ENCODE results near the gene SLCO3A1. TPM values are rescaled to one million over a fixed set of nuclear protein-coding genes. Genes with fewer than 3 reads are reported as not detected.

SLCO3A1 gene
- total RNA-seq, 3 donors from 2014 or later = 13.4 to 23.8 (median 14.3) TPM

DNA sequence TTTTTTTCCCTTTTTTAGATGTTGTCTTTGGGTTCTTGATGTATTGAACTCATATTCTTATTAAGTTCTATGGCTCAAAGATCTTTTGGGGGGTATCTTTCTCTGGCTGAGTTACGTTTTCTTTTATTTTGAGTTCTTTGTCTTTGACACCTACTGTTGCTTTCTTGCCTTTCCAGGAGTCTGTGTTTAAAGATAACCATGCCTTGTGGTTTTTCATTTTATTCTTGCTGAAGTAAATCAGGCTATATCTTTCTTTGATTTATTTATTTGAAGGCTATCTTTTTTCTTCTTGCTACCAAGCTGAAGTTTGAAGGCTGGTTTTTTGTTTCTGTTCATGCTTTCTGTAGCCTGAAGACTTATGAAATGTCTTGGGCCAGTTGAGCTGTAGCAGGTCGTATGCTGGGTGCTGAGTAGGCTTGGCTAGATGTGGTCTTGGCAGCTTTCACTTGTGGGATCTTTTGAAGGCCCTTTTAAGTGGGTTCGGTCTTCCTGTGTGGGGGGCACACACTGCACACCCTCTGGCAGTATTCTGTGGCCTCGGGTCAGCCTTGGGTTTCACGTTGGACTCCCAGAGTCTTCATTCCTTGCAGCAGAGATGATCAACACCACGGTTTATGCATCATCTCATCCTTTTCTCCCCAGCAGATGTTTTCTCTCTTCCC lies 17.5 kb downstream of the SLCO3A1 start:
- Histone ChIP-seq H3K9me3 (no peaks in the 10 kb centered on the region), H3K36me3 (ENCODE audit: low read depth) (no peaks in the 10 kb centered on the region), H3K4me1 (ENCODE audit: low read depth) (peaks cover 20% of the 10 kb centered on the region), H3K4me3 (no peak overlapping the region)
- TF ChIP-seq, protein P1, sequence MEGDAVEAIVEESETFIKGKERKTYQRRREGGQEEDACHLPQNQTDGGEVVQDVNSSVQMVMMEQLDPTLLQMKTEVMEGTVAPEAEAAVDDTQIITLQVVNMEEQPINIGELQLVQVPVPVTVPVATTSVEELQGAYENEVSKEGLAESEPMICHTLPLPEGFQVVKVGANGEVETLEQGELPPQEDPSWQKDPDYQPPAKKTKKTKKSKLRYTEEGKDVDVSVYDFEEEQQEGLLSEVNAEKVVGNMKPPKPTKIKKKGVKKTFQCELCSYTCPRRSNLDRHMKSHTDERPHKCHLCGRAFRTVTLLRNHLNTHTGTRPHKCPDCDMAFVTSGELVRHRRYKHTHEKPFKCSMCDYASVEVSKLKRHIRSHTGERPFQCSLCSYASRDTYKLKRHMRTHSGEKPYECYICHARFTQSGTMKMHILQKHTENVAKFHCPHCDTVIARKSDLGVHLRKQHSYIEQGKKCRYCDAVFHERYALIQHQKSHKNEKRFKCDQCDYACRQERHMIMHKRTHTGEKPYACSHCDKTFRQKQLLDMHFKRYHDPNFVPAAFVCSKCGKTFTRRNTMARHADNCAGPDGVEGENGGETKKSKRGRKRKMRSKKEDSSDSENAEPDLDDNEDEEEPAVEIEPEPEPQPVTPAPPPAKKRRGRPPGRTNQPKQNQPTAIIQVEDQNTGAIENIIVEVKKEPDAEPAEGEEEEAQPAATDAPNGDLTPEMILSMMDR (IDR thresholded peaks at IDR 0.05) = no peak
- intact Hi-C loops (cut with DNase I, micrococcal nuclease) = no loop called here
- DNase-seq (no peak), ATAC-seq (no peak)

DNA sequence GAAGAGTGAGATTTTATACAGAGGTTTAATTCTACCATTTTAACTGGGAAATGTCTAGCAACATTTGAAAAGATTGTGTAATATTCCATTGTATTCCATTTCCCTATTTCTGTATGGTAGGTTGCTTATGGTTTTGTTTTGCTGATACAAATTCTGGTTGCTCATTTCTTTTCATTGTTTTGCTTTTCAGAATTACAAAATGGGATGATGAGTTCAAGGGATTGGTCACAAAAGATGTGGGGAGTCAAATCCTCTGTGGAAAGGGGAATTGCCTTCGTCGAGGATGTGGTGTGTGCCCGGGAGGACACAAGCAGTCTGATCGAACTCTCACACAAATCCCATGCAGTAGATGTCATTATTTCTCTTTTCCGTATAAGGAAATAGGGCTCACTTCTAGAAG lies 18.3 kb downstream of the SLCO3A1 start:
- Histone ChIP-seq H3K4me1 (ENCODE audit: low read depth) (peaks cover 12% of the 10 kb centered on the region), H3K36me3 (ENCODE audit: low read depth) (no peaks in the 10 kb centered on the region), H3K4me3 (no peak overlapping the region), H3K9me3 (no peaks in the 10 kb centered on the region)
- intact Hi-C loops (cut with DNase I, micrococcal nuclease) = no loop called here
- TF ChIP-seq, protein P1 (IDR thresholded peaks at IDR 0.05) = no peak
- no peak for DNase-seq
- ATAC-seq = no peak

DNA sequence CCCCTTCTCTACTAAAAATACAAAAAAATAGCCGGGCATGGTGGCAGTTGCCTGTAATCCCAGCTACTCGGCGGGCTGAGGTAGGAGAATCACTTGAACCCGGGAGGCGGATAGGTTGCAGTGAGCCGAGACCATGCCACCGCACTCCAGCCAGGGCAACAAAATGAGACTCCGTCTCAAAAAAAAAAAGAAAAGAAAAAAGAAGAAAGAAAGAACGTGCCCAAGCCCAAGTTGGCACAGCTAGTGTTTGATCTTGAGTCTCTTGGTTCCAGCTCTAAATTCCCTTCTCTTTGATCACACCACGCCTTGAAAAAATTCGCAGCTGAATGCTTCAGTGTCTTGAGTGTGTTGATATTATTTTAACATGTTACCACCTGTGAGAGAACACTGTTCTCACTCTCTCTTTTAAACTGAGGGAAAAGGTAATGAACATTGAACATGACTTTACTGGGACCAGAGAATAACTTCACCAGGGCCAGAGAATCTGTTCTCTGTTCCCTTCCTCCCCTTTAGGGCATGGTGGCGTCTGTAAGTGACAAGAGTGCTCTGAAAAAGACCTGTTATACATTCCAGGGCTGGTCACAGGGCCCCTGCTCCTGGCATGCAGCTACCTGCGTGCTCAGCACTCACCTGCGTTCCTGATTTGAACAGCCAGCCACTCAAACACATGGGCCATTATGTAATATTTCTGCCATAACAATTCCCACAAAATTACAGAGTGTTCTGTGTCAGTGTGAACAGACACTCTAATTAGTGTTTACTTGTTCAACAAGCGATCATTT lies 19.0 kb downstream of the SLCO3A1 start:
- Histone ChIP-seq H3K4me3 (no peak overlapping the region), H3K9me3 (no peaks in the 10 kb centered on the region), H3K36me3 (ENCODE audit: low read depth) (no peaks in the 10 kb centered on the region), H3K4me1 (ENCODE audit: low read depth) (peaks cover 5% of the 10 kb centered on the region)
- intact Hi-C loops (cut with DNase I, micrococcal nuclease) = no loop called here
- DNase-seq = no peak
- TF ChIP-seq, protein P1 (IDR thresholded peaks at IDR 0.05) = no peak
- no peak for ATAC-seq

DNA sequence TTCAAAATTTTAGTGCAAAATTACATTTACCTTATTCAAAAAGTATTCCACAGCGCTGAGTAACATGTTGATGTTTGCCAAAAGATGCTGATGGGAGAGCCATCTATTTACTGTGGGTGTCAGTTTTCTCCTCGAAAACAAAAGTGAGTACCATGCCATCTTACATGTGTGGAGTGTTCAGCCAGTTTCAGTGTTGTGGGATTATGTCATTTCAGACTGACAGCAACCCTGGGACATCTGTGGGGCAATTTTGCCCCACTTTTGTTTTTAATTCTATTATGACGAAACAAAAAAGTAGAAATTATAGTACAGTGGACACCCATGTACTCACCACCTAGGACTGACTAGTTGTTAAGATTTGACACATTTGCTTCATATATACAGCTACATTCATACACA lies 19.6 kb downstream of the SLCO3A1 start:
- TF ChIP-seq, protein P1 (IDR thresholded peaks at IDR 0.05) = no peak
- no peaks in the 10 kb centered on the region for H3K9me3 ChIP-seq
- DNase-seq = no peak
- no peaks in the 10 kb centered on the region for H3K4me1 ChIP-seq (ENCODE audit: low read depth)
- intact Hi-C loops (cut with DNase I, micrococcal nuclease) = no loop called here
- no peak for ATAC-seq
- H3K36me3 ChIP-seq (ENCODE audit: low read depth) = no peaks in the 10 kb centered on the region
- H3K4me3 ChIP-seq = no peak overlapping the region

DNA sequence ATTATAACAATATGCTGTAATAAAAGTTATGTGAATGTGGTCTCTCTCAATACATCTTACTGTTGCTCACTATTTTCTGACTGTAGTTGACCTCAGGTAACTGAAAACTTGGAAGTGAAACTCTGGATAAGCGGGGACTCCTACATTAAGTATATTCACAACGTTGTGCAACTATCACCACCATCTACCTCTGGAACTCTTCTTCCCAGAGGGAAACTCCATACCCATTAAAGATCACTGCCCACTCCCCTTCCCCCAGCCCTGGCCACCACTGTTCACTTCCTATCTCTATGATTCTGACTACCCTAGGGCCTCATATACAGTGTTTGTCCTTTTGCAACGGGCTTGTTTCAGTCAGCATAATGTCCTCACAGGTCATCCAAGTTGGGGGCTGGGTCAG lies 20.7 kb downstream of the SLCO3A1 start:
- intact Hi-C loops (cut with DNase I, micrococcal nuclease) = no loop called here
- ATAC-seq = no peak

More for the DNA sequence above, 20.7 kb downstream of the SLCO3A1 start:
- Histone ChIP-seq H3K4me1 (ENCODE audit: low read depth) (no peaks in the 10 kb centered on the region), H3K4me3 (no peak overlapping the region), H3K9me3 (no peaks in the 10 kb centered on the region), H3K36me3 (ENCODE audit: low read depth) (no peaks in the 10 kb centered on the region)
- TF ChIP-seq, protein P1 (IDR thresholded peaks at IDR 0.05) = no peak
- no peak for DNase-seq

Measured in mucosa of descending colon (tissue), 3 donors.